Mesenchymal stem cell (in vitro differentiated cells and primary cell): Measurements from ENCODE around the gene SERPINE1.
"Not testable (repeated sequence)": the region's sequence is repeated elsewhere in the genome, so short reads cannot be mapped to it uniquely, and the experiment has no call there.

Experiments used
- DNase-seq: peaks from one replicate; pipeline ENCODE4 v3.0.0-alpha.2; 2013
- H2AFZ ChIP-seq: one replicate; pipeline ENCODE4 v1.6.1; 2013; ENCODE audit warnings: low read depth, mild to moderate bottlenecking, control low read depth, inconsistent platforms, low read length, moderate library complexity
- H2AK5ac ChIP-seq: 2 replicates; pipeline ENCODE4 v1.6.1; 2013; ENCODE audit warnings: low read length, moderate library complexity, mild to moderate bottlenecking, inconsistent platforms; ENCODE audit not compliant: severe bottlenecking
- H2BK120ac ChIP-seq: one replicate; pipeline ENCODE4 v1.6.1; 2013; ENCODE audit warnings: low read depth, mild to moderate bottlenecking, inconsistent platforms, low read length, moderate library complexity
- H2BK12ac ChIP-seq, 2 experiments: one replicate each; pipeline ENCODE4 v1.6.1; 2013; ENCODE audit warnings: inconsistent platforms in 2 of 2, low read length in 2 of 2, mild to moderate bottlenecking in 2 of 2, moderate library complexity in 2 of 2, control low read depth in 1 of 2
- H2BK15ac ChIP-seq: one replicate; pipeline ENCODE4 v1.6.1; 2013; ENCODE audit warnings: mild to moderate bottlenecking, low read depth, inconsistent platforms; ENCODE audit not compliant: poor library complexity, severe bottlenecking
- H2BK5ac ChIP-seq: 2 replicates; pipeline ENCODE4 v1.6.1; 2013; ENCODE audit warnings: low read depth, mild to moderate bottlenecking, low read length, control low read depth, inconsistent platforms; ENCODE audit not compliant: poor library complexity, severe bottlenecking
- H3K14ac ChIP-seq, 2 experiments: one replicate each; pipeline ENCODE4 v1.6.1; 2013; ENCODE audit warnings: inconsistent platforms in 2 of 2, low read length in 2 of 2, control low read depth in 1 of 2, mild to moderate bottlenecking in 1 of 2, moderate library complexity in 1 of 2
- H3K18ac ChIP-seq, 2 experiments: one replicate each; pipeline ENCODE4 v1.6.1; 2013; ENCODE audit warnings: inconsistent platforms in 2 of 2, low read length in 2 of 2, control low read depth in 1 of 2, low read depth in 1 of 2, mild to moderate bottlenecking in 1 of 2
- H3K23ac ChIP-seq, 2 experiments: one replicate each; pipeline ENCODE4 v1.6.1; 2013; ENCODE audit warnings: inconsistent platforms in 2 of 2, low read length in 2 of 2, mild to moderate bottlenecking in 2 of 2, moderate library complexity in 2 of 2, control low read depth in 1 of 2
- H3K27ac ChIP-seq: 2 replicates; pipeline ENCODE4 v1.5.1; 2013; ENCODE audit warnings: mild to moderate bottlenecking, moderate library complexity, low read length, control low read depth, inconsistent platforms; ENCODE audit not compliant: poor library complexity, severe bottlenecking
- H3K27me3 ChIP-seq, 2 experiments: 2 replicates each; pipeline versions ENCODE4 v1.6.1 to v1.7.0; 2013; ENCODE audit warnings: low read length in 2 of 2, mild to moderate bottlenecking in 2 of 2, moderate library complexity in 2 of 2, control low read depth in 1 of 2, inconsistent platforms in 1 of 2; ENCODE audit not compliant: control insufficient read depth in 1 of 2, insufficient read depth in 1 of 2
- H3K36me3 ChIP-seq, 2 experiments: 2 replicates each; pipeline versions ENCODE4 v1.6.1 to v1.7.0; 2013; ENCODE audit warnings: low read length in 2 of 2, control low read depth in 1 of 2, inconsistent platforms in 1 of 2, low read depth in 1 of 2, mild to moderate bottlenecking in 1 of 2; ENCODE audit not compliant: insufficient read depth in 2 of 2, control insufficient read depth in 1 of 2
- H3K4ac ChIP-seq, 2 experiments: one replicate each; pipeline ENCODE4 v1.6.1; 2013; ENCODE audit warnings: inconsistent platforms in 2 of 2, low read length in 2 of 2, mild to moderate bottlenecking in 2 of 2, moderate library complexity in 2 of 2, control low read depth in 1 of 2, low read depth in 1 of 2
- H3K4me1 ChIP-seq: 2 replicates; pipeline ENCODE4 v1.6.1; 2013; ENCODE audit warnings: low read depth, low read length, control low read depth; ENCODE audit not compliant: control insufficient read depth, insufficient read depth
- H3K4me2 ChIP-seq: 2 replicates; pipeline ENCODE4 v1.6.1; 2013; ENCODE audit warnings: low read length, mild to moderate bottlenecking, inconsistent platforms; ENCODE audit not compliant: poor library complexity, severe bottlenecking
- H3K4me3 ChIP-seq, 2 experiments: 2 replicates each; pipeline versions ENCODE4 v1.5.1 to v1.7.0; 2013; ENCODE audit warnings: low read length in 2 of 2, mild to moderate bottlenecking in 2 of 2, control low read depth in 1 of 2, low read depth in 1 of 2; ENCODE audit not compliant: insufficient read depth in 1 of 2
- H3K79me1 ChIP-seq: replicated peaks from 2 replicates; pipeline ENCODE4 v1.6.1; 2013; ENCODE audit warnings: mild to moderate bottlenecking, control low read depth, low read length, inconsistent platforms; ENCODE audit not compliant: poor library complexity, severe bottlenecking
- H3K9ac ChIP-seq: 2 replicates; pipeline ENCODE4 v1.7.0; 2013; ENCODE audit warnings: mild to moderate bottlenecking, low read length, moderate library complexity
- H3K9me3 ChIP-seq: 2 replicates; pipeline ENCODE4 v1.7.0; 2013; ENCODE audit warnings: mild to moderate bottlenecking, low read length; ENCODE audit not compliant: control insufficient read depth
- H4K8ac ChIP-seq: one replicate; pipeline ENCODE4 v1.6.1; 2013; ENCODE audit warnings: inconsistent platforms, mild to moderate bottlenecking, low read length, moderate library complexity
- H4K91ac ChIP-seq: one replicate; pipeline ENCODE4 v1.6.1; 2013; ENCODE audit warnings: mild to moderate bottlenecking, low read length, inconsistent platforms
- WGBS: methylation state at CpG from one replicate; pipeline ENCODE4 v1.1.7; 2013; ENCODE audit warnings: mixed read lengths; 5-methylcytosine and 5-hydroxymethylcytosine counted together

The SERPINE1 gene

GRCh38 chr7:101118856-101119255 is 8.0 kb upstream of the SERPINE1 start:
- Histone ChIP-seq H2BK12ac (peak overlapping the region in 1 of 2 experiments; percentile 49), H3K9me3 (no peaks in the 10 kb centered on the region), H3K18ac (no peak overlapping the region)

GRCh38 chr7:101119876-101120275 is 7.0 kb upstream of the SERPINE1 start:
- no peak overlapping the region for H4K91ac ChIP-seq
- peak overlapping the region; percentile 97 for H2AK5ac ChIP-seq
- peak overlapping the region; percentile 5 to 56 for H3K18ac ChIP-seq
- H3K4me3 ChIP-seq = no peak overlapping the region
- H3K36me3 ChIP-seq = no peaks in the 10 kb centered on the region
- H3K27me3 ChIP-seq = no peaks in the 10 kb centered on the region
- H2AFZ ChIP-seq = no peak overlapping the region
- H3K27ac ChIP-seq = peak overlapping the region; percentile 15
- WGBS = 55% methylated on average over 10 of the region's 10 CpGs
- peak overlapping the region; percentile 6 to 24 for H3K4ac ChIP-seq
- H4K8ac ChIP-seq = no peak overlapping the region
- no peaks in the 10 kb centered on the region for H3K9me3 ChIP-seq
- H3K9ac ChIP-seq = no peak overlapping the region
- no peak overlapping the region for H3K4me2 ChIP-seq
- H2BK120ac ChIP-seq = no peak overlapping the region
- peak overlapping the region; percentile 91 to 94 for H2BK12ac ChIP-seq
- no peak overlapping the region for H3K14ac ChIP-seq
- no peaks in the 10 kb centered on the region for H3K79me1 ChIP-seq
- no peak overlapping the region for H3K23ac ChIP-seq
- no peak for DNase-seq
- H3K4me1 ChIP-seq = peaks cover 28% of the 10 kb centered on the region
- peak overlapping the region; percentile 62 for H2BK15ac ChIP-seq
- no peak overlapping the region for H2BK5ac ChIP-seq

More at GRCh38 chr7:101118856-101119255, 8.0 kb upstream of the SERPINE1 start:
- H3K4me3 ChIP-seq = no peak overlapping the region
- peaks cover 34% of the 10 kb centered on the region for H3K4me1 ChIP-seq
- no peak overlapping the region for H2BK15ac ChIP-seq
- DNase-seq = no peak
- H2AK5ac ChIP-seq = peak overlapping the region; percentile 96
- H3K79me1 ChIP-seq = no peaks in the 10 kb centered on the region
- WGBS = 69% methylated on average over 3 of the region's 3 CpGs
- no peak overlapping the region for H4K91ac ChIP-seq
- no peak overlapping the region for H2BK5ac ChIP-seq
- no peak overlapping the region for H2AFZ ChIP-seq
- no peak overlapping the region for H3K14ac ChIP-seq
- H3K27me3 ChIP-seq = no peaks in the 10 kb centered on the region
- H2BK120ac ChIP-seq = no peak overlapping the region
- H3K9ac ChIP-seq = peak overlapping the region; percentile 14
- H3K4ac ChIP-seq = no peak overlapping the region
- peak overlapping the region; percentile 81 for H3K27ac ChIP-seq
- H3K4me2 ChIP-seq = no peak overlapping the region
- H3K23ac ChIP-seq = no peak overlapping the region
- H4K8ac ChIP-seq = no peak overlapping the region
- no peaks in the 10 kb centered on the region for H3K36me3 ChIP-seq

- no peak overlapping the region for H3K9ac ChIP-seq
- no peak overlapping the region for H3K14ac ChIP-seq
- H2BK12ac ChIP-seq = peak overlapping the region; percentile 80 to 94
- H2BK5ac ChIP-seq = no peak overlapping the region
- H3K4ac ChIP-seq = peak overlapping the region in 1 of 2 experiments; percentile 80
- no peak overlapping the region for H3K27ac ChIP-seq
- peak overlapping the region in 1 of 2 experiments; percentile 58 for H3K18ac ChIP-seq
- H3K4me2 ChIP-seq = no peak overlapping the region
- no peak overlapping the region for H4K8ac ChIP-seq
- H2AFZ ChIP-seq = no peak overlapping the region
- H2AK5ac ChIP-seq = peak overlapping the region; percentile 40
- peak overlapping the region; percentile 37 for H2BK120ac ChIP-seq
- H3K23ac ChIP-seq = no peak overlapping the region
- H3K36me3 ChIP-seq = no peaks in the 10 kb centered on the region
- no peak for DNase-seq
- peak overlapping the region; percentile 53 for H4K91ac ChIP-seq
- 97% methylated on average over 4 of the region's 4 CpGs for WGBS
- H2BK15ac ChIP-seq = no peak overlapping the region
- no peaks in the 10 kb centered on the region for H3K9me3 ChIP-seq
- H3K27me3 ChIP-seq = no peaks in the 10 kb centered on the region
- H3K4me1 ChIP-seq = peaks cover 29% of the 10 kb centered on the region
- H3K4me3 ChIP-seq = no peak overlapping the region
- H3K79me1 ChIP-seq = no peaks in the 10 kb centered on the region
Measured at GRCh38 chr7:101120315-101120714, 6.6 kb upstream of the SERPINE1 start.

DNA sequence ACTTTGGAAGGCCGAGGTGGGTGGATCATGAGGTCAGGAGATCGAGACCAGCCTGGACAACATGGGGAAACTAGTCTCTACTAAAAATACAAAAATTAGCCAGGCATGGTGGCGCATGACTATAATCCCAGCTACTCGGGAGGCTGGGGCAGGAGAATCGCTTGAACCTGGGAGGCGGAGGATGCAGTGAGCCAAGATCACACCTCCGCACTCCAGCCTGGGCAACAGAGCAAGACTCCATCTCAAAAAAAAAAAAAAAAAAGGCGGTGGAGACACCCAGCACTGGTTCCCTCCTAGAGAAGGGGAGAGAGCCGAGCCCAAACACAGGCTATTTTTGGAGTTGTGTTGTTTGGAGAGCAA is 5.3 kb upstream of the SERPINE1 start:
- H3K27me3 ChIP-seq, H3K4me3 ChIP-seq, H3K36me3 ChIP-seq, H3K23ac ChIP-seq, H3K9me3 ChIP-seq, H2AFZ ChIP-seq, H3K79me1 ChIP-seq, DNase-seq: not testable (repeated sequence)
- Histone ChIP-seq H3K4me2 (peak overlapping the region; percentile 62), H2BK12ac (peak overlapping the region; percentile 22 to 99), H2AK5ac (peak overlapping the region; percentile 49), H3K4ac (peak overlapping the region; percentile 13 to 91), H3K27ac (peak overlapping the region; percentile 98), H4K8ac (peak overlapping the region; percentile 45), H2BK120ac (peak overlapping the region; percentile 99), H3K14ac (peak overlapping the region in 1 of 2 experiments; percentile 62), H3K18ac (peak overlapping the region; percentile 46 to 93), H2BK5ac (peak overlapping the region; percentile 63), H2BK15ac (peak overlapping the region; percentile 60), H3K4me1 (peaks cover 39% of the 10 kb centered on the region), H4K91ac (peak overlapping the region; percentile 83), H3K9ac (peak overlapping the region; percentile 89)
- WGBS = 62% methylated on average over 6 of the region's 9 CpGs
